Psoas muscle (tissue), 8 donors: ENCODE data around the gene LDAF1. TPM values are rescaled to one million over a fixed set of nuclear protein-coding genes. Genes with fewer than 3 reads are reported as not detected.

Experiments used
- ATAC-seq, 4 donors: fragments of 200-7000 bp; cut with Tn5 transposase; one replicate each; pipeline ENCODE4 v1.9.1; 2020; ENCODE audit warnings: moderate library complexity in 3 of 4, mild to moderate bottlenecking in 2 of 4
- DNase-seq, 2 donors: peaks; one replicate each; pipeline ENCODE4 v3.0.0-alpha.2; 2020
- H3K27ac ChIP-seq: fragments of 200-600 bp; one replicate; pipeline ENCODE4 v1.8.0; 2022
- H3K27me3 ChIP-seq, 3 donors: fragments of 200-600 bp in 1 of 3; one replicate each; pipeline versions ENCODE4 v1.6.1 to v1.8.0; 2013 to 2022; ENCODE audit warnings: low read length in 2 of 3, mild to moderate bottlenecking in 2 of 3, moderate library complexity in 1 of 3; ENCODE audit not compliant: insufficient read depth in 3 of 3
- H3K36me3 ChIP-seq, 2 donors: fragments of 200-600 bp in 1 of 2; one replicate each; pipeline versions ENCODE4 v1.6.1 to v1.8.0; 2013 to 2022; ENCODE audit warnings: low read depth in 1 of 2, mild to moderate bottlenecking in 1 of 2, moderate library complexity in 1 of 2; ENCODE audit not compliant: insufficient read depth in 1 of 2
- H3K4me1 ChIP-seq: fragments of 200-600 bp; one replicate; pipeline ENCODE4 v1.8.0; 2022
- H3K4me3 ChIP-seq: fragments of 200-600 bp; one replicate; pipeline ENCODE4 v1.8.0; 2022; ENCODE audit warnings: mild to moderate bottlenecking
- H3K9me3 ChIP-seq: fragments of 200-600 bp; one replicate; pipeline ENCODE4 v1.8.0; 2022
- CTCF ChIP-seq: fragments of 200-600 bp; IDR thresholded peaks from one replicate; pipeline ENCODE4 v1.8.0; 2022; ENCODE audit warnings: antibody characterized with exemption
- WGBS, 3 donors: extraction: QIAGEN DNeasy Blood & Tissue Kit; methylation state at CpG; one replicate each; pipeline versions ENCODE4 v1.1.6 to v1.1.7; 2013; 5-methylcytosine and 5-hydroxymethylcytosine counted together
- intact Hi-C, 2 donors: fragments of 100-400 bp; cut with DNase I; formaldehyde crosslinking; loops; one replicate each; pipeline versions ENCODE4 v1.11.0 to v1.14.2; 2022
- polyA plus RNA-seq, 3 donors: library from polyadenylated mRNA; stranded (reverse); fragments of 200-250 nt; gene quantifications; one replicate each; pipeline ENCODE4 v1.2.3, GENCODE V29; 2013
- total RNA-seq, 4 donors: library from RNA; stranded (reverse); fragmentation: NEBNext Ultra II Directional in 2 of 4; extraction: Animal tissue kit (Norgen Biotek cat#: 25700) in 2 of 4; gene quantifications; one replicate each; pipeline versions ENCODE4 v1.2.1 to v1.2.4, GENCODE V29; 2021 to 2023
- donor health status: healthy with polysubstance abuse.
- donor health status: DM: no; HTN: no; CAD: no; lungs with moderate emphysema.
- donor health status: Bipolar disorder and iron deficiency.
- donor health status: healthy.
- donor health status: DM: yes; HTN: yes; CAD: no.
- donor health status: DM: no; HTN: no; CAD: no.
- donor health status: DM: no; HTN: no; CAD: no.
- donor health status: DM: yes; HTN: yes; CAD: no.

The LDAF1 gene
- total and polyA plus RNA-seq, 7 donors, result 25.7 to 57.3 (median 39.2) TPM

GRCh38 chr16:21217121-21217520 lies 58.6 kb downstream of the LDAF1 start:
- TF ChIP-seq CTCF, result no peak
- intact Hi-C loops, result no loop called here
- ATAC-seq (no peak), DNase-seq (no peak)
- H3K4me1 ChIP-seq, result no peaks in the 10 kb centered on the region
- 40 to 82% (median 58%) methylated on average over 2 of the region's 2 CpGs for WGBS, 3 donors
- H3K9me3 ChIP-seq, result no peaks in the 10 kb centered on the region
- H3K36me3 ChIP-seq, result no peaks in the 10 kb centered on the region
- peaks cover 0 to 4% (median 3%) of the 10 kb centered on the region in 3 donors for H3K27me3 ChIP-seq
- no peak overlapping the region for H3K27ac ChIP-seq
- H3K4me3 ChIP-seq, result no peak overlapping the region

- Histone ChIP-seq H3K4me1 (no peaks in the 10 kb centered on the region), H3K27ac (no peak overlapping the region), H3K36me3 (no peaks in the 10 kb centered on the region), H3K9me3 (no peaks in the 10 kb centered on the region), H3K4me3 (no peak overlapping the region), H3K27me3 (peaks cover 0 to 4% (median 3%) of the 10 kb centered on the region in 3 donors)
- no peak for TF ChIP-seq CTCF
- ATAC-seq, result no peak
- 73 to 77% (median 75%) methylated on average over 7 of the region's 7 CpGs for whole genome bisulfite sequencing, 3 donors
- no peak for DNase-seq
- intact Hi-C loops, result no loop called here
Measured at GRCh38 chr16:21218153-21218552, 59.7 kb downstream of the LDAF1 start.

- no peaks in the 10 kb centered on the region for H3K9me3 ChIP-seq
- no peaks in the 10 kb centered on the region for H3K36me3 ChIP-seq
- H3K4me1 ChIP-seq, result no peaks in the 10 kb centered on the region
- H3K27ac ChIP-seq, result no peak overlapping the region
- no peak for TF ChIP-seq CTCF
- WGBS, 3 donors, result 93 to 95% (median 94%) methylated on average over 2 of the region's 2 CpGs
- DNase-seq (no peak), ATAC-seq (no peak)
- no peak overlapping the region for H3K4me3 ChIP-seq
- intact Hi-C loops, result no loop called here
- H3K27me3 ChIP-seq, result peaks cover 0 to 4% (median 0%) of the 10 kb centered on the region in 3 donors
Measured at GRCh38 chr16:21219551-21219950, 61.1 kb downstream of the LDAF1 start.

- no peak for TF ChIP-seq CTCF
- ATAC-seq (no peak), DNase-seq (no peak)
- Histone ChIP-seq H3K36me3 (no peaks in the 10 kb centered on the region), H3K9me3 (no peaks in the 10 kb centered on the region), H3K27ac (no peak overlapping the region), H3K27me3 (peaks cover 0 to 4% (median 0%) of the 10 kb centered on the region in 3 donors), H3K4me1 (no peaks in the 10 kb centered on the region), H3K4me3 (no peak overlapping the region)
- 38 to 47% (median 38%) methylated on average over 4 of the region's 4 CpGs for WGBS, 3 donors
- intact Hi-C loops, result no loop called here
Measured at GRCh38 chr16:21222495-21223337, 64.2 kb downstream of the LDAF1 start.
